Activated naive CD4-positive, alpha-beta T cell treated with anti-CD3 and anti-CD28 coated beads, Interleukin-2, amount 10 ng/mL, durations not matched to agents 7 days and 5 days (primary cell): Measurements from ENCODE around the gene MAP6D1.
A peak's percentile ranks its signal among the peaks of the same experiment; 100 is the strongest.
"Not testable (repeated sequence)": the region's sequence is repeated elsewhere in the genome, so short reads cannot be mapped to it uniquely, and the experiment has no call there.

Experiments used
- CTCF ChIA-PET: fragments of 350-600 bp; sonication (Branson Sonifier 250); formaldehyde crosslinking; loops from one replicate; lab custom pipeline; 2021; ENCODE audit warnings: antibody characterized with exemption; lab: Charles Lee
- DNase-seq: peaks from one replicate; pipeline ENCODE4 v3.0.0-alpha.2; 2020
- H3K27ac Mint-ChIP-seq: one replicate; pipeline ENCODE4 v1.8.0; 2021; ENCODE audit warnings: mild to moderate bottlenecking, moderate library complexity, mixed read lengths
- H3K27me3 Mint-ChIP-seq: one replicate; pipeline ENCODE4 v1.8.0; 2021; ENCODE audit warnings: mild to moderate bottlenecking, mixed read lengths
- H3K36me3 Mint-ChIP-seq: one replicate; pipeline ENCODE4 v1.8.0; 2021; ENCODE audit warnings: mixed read lengths
- H3K4me1 Mint-ChIP-seq: one replicate; pipeline ENCODE4 v1.8.0; 2021; ENCODE audit warnings: mixed read lengths
- H3K4me3 Mint-ChIP-seq: one replicate; pipeline ENCODE4 v1.8.0; 2021; ENCODE audit warnings: mild to moderate bottlenecking, moderate library complexity, mixed read lengths
- H3K9me3 Mint-ChIP-seq: one replicate; pipeline ENCODE4 v1.8.0; 2021; ENCODE audit warnings: mixed read lengths

The MAP6D1 gene

GRCh38 chr3:183800243-183800863 is 25.0 kb downstream of the MAP6D1 start:
- Mint-ChIP-seq H3K27me3 (no peaks in the 10 kb centered on the region), H3K27ac (no peak overlapping the region), H3K4me1 (no peaks in the 10 kb centered on the region), H3K4me3 (no peak overlapping the region), H3K9me3 (no peaks in the 10 kb centered on the region), H3K36me3 (peaks cover 61% of the 10 kb centered on the region)
- DNase-seq, result no peak
- CTCF ChIA-PET, result no interaction called here

- Mint-ChIP-seq H3K4me3 (no peak overlapping the region), H3K4me1 (no peaks in the 10 kb centered on the region), H3K27me3 (no peaks in the 10 kb centered on the region), H3K27ac (no peak overlapping the region), H3K9me3 (no peaks in the 10 kb centered on the region), H3K36me3 (peaks cover 60% of the 10 kb centered on the region)
- CTCF ChIA-PET, result no interaction called here
- DNase-seq, result no peak
Observed at GRCh38 chr3:183799461-183799860, 25.9 kb downstream of the MAP6D1 start.

- Mint-ChIP-seq H3K4me1 (no peaks in the 10 kb centered on the region), H3K9me3 (no peaks in the 10 kb centered on the region), H3K27ac (no peak overlapping the region), H3K4me3 (no peak overlapping the region), H3K27me3 (no peaks in the 10 kb centered on the region), H3K36me3 (peaks cover 59% of the 10 kb centered on the region)
- CTCF ChIA-PET, result no interaction called here
- no peak for DNase-seq
Observed at GRCh38 chr3:183797996-183798395, 27.4 kb downstream of the MAP6D1 start.

GRCh38 chr3:183796372-183796771 is 29.0 kb downstream of the MAP6D1 start:
- CTCF ChIA-PET, result no interaction called here

GRCh38 chr3:183794452-183794851 is 30.9 kb downstream of the MAP6D1 start:
- CTCF ChIA-PET, result no interaction called here
- H3K4me3 Mint-ChIP-seq, result no peak overlapping the region
- no peak for DNase-seq
- H3K36me3 Mint-ChIP-seq, result peaks cover 56% of the 10 kb centered on the region
- H3K4me1 Mint-ChIP-seq, result no peaks in the 10 kb centered on the region
- H3K27ac Mint-ChIP-seq, result no peak overlapping the region
- no peaks in the 10 kb centered on the region for H3K9me3 Mint-ChIP-seq
- no peaks in the 10 kb centered on the region for H3K27me3 Mint-ChIP-seq

More at GRCh38 chr3:183796372-183796771, 29.0 kb downstream of the MAP6D1 start:
- no peak for DNase-seq
- no peak overlapping the region for H3K4me3 Mint-ChIP-seq
- H3K4me1 Mint-ChIP-seq, result no peaks in the 10 kb centered on the region
- no peaks in the 10 kb centered on the region for H3K9me3 Mint-ChIP-seq
- no peak overlapping the region for H3K27ac Mint-ChIP-seq
- peaks cover 57% of the 10 kb centered on the region for H3K36me3 Mint-ChIP-seq
- H3K27me3 Mint-ChIP-seq, result no peaks in the 10 kb centered on the region

- H3K9me3 Mint-ChIP-seq, result no peaks in the 10 kb centered on the region
- CTCF ChIA-PET, result no interaction called here
- no peaks in the 10 kb centered on the region for H3K27me3 Mint-ChIP-seq
Observed at GRCh38 chr3:183792976-183793375, 32.4 kb downstream of the MAP6D1 start.

GRCh38 chr3:183790700-183791099 is 34.7 kb downstream of the MAP6D1 start:
- DNase-seq, result no peak
- H3K9me3 Mint-ChIP-seq, result no peaks in the 10 kb centered on the region
- H3K27me3 Mint-ChIP-seq, result no peaks in the 10 kb centered on the region
- no peak overlapping the region for H3K27ac Mint-ChIP-seq
- CTCF ChIA-PET, result no interaction called here
- peaks cover 2% of the 10 kb centered on the region for H3K4me1 Mint-ChIP-seq
- peaks cover 60% of the 10 kb centered on the region for H3K36me3 Mint-ChIP-seq
- no peak overlapping the region for H3K4me3 Mint-ChIP-seq

More at GRCh38 chr3:183792976-183793375, 32.4 kb downstream of the MAP6D1 start:
- peaks cover 2% of the 10 kb centered on the region for H3K4me1 Mint-ChIP-seq
- H3K36me3 Mint-ChIP-seq, result peaks cover 56% of the 10 kb centered on the region
- DNase-seq, result no peak
- no peak overlapping the region for H3K4me3 Mint-ChIP-seq
- H3K27ac Mint-ChIP-seq, result no peak overlapping the region

GRCh38 chr3:183789826-183790225 is 35.6 kb downstream of the MAP6D1 start:
- DNase-seq, result no peak
- CTCF ChIA-PET, result interaction anchor here (1.5 to 2.1 kb wide), 2 partner anchors 23 to 95 kb away, joined by 3 to 8 read pairs; partner anchors contain the start of gene PARL
- Mint-ChIP-seq H3K4me3 (no peak overlapping the region), H3K27me3 (no peaks in the 10 kb centered on the region), H3K9me3 (no peaks in the 10 kb centered on the region), H3K4me1 (peaks cover 2% of the 10 kb centered on the region), H3K36me3 (peaks cover 62% of the 10 kb centered on the region), H3K27ac (no peak overlapping the region)

GRCh38 chr3:183784503-183784902 is 40.9 kb downstream of the MAP6D1 start:
- CTCF ChIA-PET, DNase-seq, H3K27me3 Mint-ChIP-seq, H3K27ac Mint-ChIP-seq, H3K4me3 Mint-ChIP-seq, H3K4me1 Mint-ChIP-seq, H3K9me3 Mint-ChIP-seq: not testable (repeated sequence)
- peaks cover 60% of the 10 kb centered on the region for H3K36me3 Mint-ChIP-seq

GRCh38 chr3:183782576-183783276 is 42.7 kb downstream of the MAP6D1 start:
- CTCF ChIA-PET, result interaction anchor here (2.6 kb wide), 1 partner anchor 16 kb away, joined by 6 read pairs; no protein-coding TSS in a partner anchor

GRCh38 chr3:183781246-183781645 is 44.1 kb downstream of the MAP6D1 start:
- H3K27ac Mint-ChIP-seq, result no peak overlapping the region
- no peaks in the 10 kb centered on the region for H3K9me3 Mint-ChIP-seq
- CTCF ChIA-PET, result interaction anchor here (2.6 kb wide), 1 partner anchor 14 kb away, joined by 6 read pairs; no protein-coding TSS in a partner anchor
- DNase-seq, result no peak
- H3K27me3 Mint-ChIP-seq, result no peaks in the 10 kb centered on the region
- no peaks in the 10 kb centered on the region for H3K4me1 Mint-ChIP-seq
- H3K36me3 Mint-ChIP-seq, result peaks cover 57% of the 10 kb centered on the region
- H3K4me3 Mint-ChIP-seq, result no peak overlapping the region

More at GRCh38 chr3:183782576-183783276, 42.7 kb downstream of the MAP6D1 start:
- Mint-ChIP-seq H3K36me3 (peaks cover 61% of the 10 kb centered on the region), H3K27ac (no peak overlapping the region), H3K4me1 (no peaks in the 10 kb centered on the region), H3K4me3 (no peak overlapping the region), H3K9me3 (no peaks in the 10 kb centered on the region), H3K27me3 (no peaks in the 10 kb centered on the region)
- DNase-seq, result no peak

- Mint-ChIP-seq H3K4me1 (no peaks in the 10 kb centered on the region), H3K4me3 (no peak overlapping the region), H3K9me3 (no peaks in the 10 kb centered on the region), H3K27ac (peak overlapping the region; percentile 42), H3K36me3 (peaks cover 57% of the 10 kb centered on the region), H3K27me3 (no peaks in the 10 kb centered on the region)
- CTCF ChIA-PET, result no interaction called here
- no peak for DNase-seq
Observed at GRCh38 chr3:183779896-183780465, 45.4 kb downstream of the MAP6D1 start.

- Mint-ChIP-seq H3K4me3 (no peak overlapping the region), H3K4me1 (no peaks in the 10 kb centered on the region), H3K36me3 (peaks cover 51% of the 10 kb centered on the region), H3K27me3 (no peaks in the 10 kb centered on the region), H3K27ac (no peak overlapping the region), H3K9me3 (no peaks in the 10 kb centered on the region)
- CTCF ChIA-PET, result no interaction called here
- DNase-seq, result no peak
Observed at GRCh38 chr3:183777016-183777618, 48.3 kb downstream of the MAP6D1 start.

- CTCF ChIA-PET, result interaction anchor here (0.6 to 0.8 kb wide), 2 partner anchors 9 to 119 kb away, joined by 3 read pairs; no protein-coding TSS in a partner anchor
- H3K4me1 Mint-ChIP-seq, DNase-seq, H3K9me3 Mint-ChIP-seq, H3K27ac Mint-ChIP-seq, H3K27me3 Mint-ChIP-seq, H3K4me3 Mint-ChIP-seq: not testable (repeated sequence)
- peaks cover 49% of the 10 kb centered on the region for H3K36me3 Mint-ChIP-seq
Observed at GRCh38 chr3:183776451-183776850, 48.9 kb downstream of the MAP6D1 start.
